OCI-LY7 (cell line): Measurements from ENCODE around the gene FRA10AC1. TPM values are rescaled to one million over a fixed set of nuclear protein-coding genes. Genes with fewer than 3 reads are reported as not detected.

Source experiments
- BruUV-seq: library from RNA; stranded (reverse); fragments of 400-500 nt; replicated peaks from 2 replicates; lab custom pipeline; 2021; lab: Mats Ljungman, UMichigan
- CTCF ChIA-PET: fragments of 300-600 bp; sonication (Branson Sonifier 250); formaldehyde crosslinking; loops from one replicate; lab custom pipeline; 2022; ENCODE audit warnings: antibody characterized with exemption; ENCODE audit not compliant: unreplicated experiment; lab: Charles Lee
- POLR2A ChIA-PET: fragments of 300-600 bp; sonication (Branson Sonifier 250); formaldehyde crosslinking; loops from one replicate; lab custom pipeline; 2022; ENCODE audit warnings: antibody characterized with exemption; lab: Charles Lee
- DNase-seq: peaks from one replicate; pipeline ENCODE4 v3.0.0-alpha.2; 2015; ENCODE audit warnings: low spot score
- H2AFZ ChIP-seq: fragments of 200-600 bp; sonication (generic), shearing (Covaris generic); 2 replicates; pipeline ENCODE4 v1.6.1; 2014; ENCODE audit warnings: mild to moderate bottlenecking, antibody characterized with exemption, low read length, moderate library complexity
- H3K27ac ChIP-seq: fragments of 200-600 bp; sonication (generic); 2 replicates; pipeline ENCODE4 v1.5.1; 2014; ENCODE audit warnings: mixed run types, low read depth, mild to moderate bottlenecking, moderate library complexity, low read length, inconsistent platforms; ENCODE audit not compliant: poor library complexity, severe bottlenecking
- H3K36me3 ChIP-seq: fragments of 200-600 bp; sonication (generic); 2 replicates; pipeline ENCODE4 v1.6.1; 2014; ENCODE audit warnings: mild to moderate bottlenecking, antibody characterized with exemption, low read length, moderate library complexity, mixed read lengths; ENCODE audit not compliant: insufficient read depth
- H3K4me1 ChIP-seq: fragments of 200-600 bp; sonication (generic); 2 replicates; pipeline ENCODE4 v1.5.1; 2014; ENCODE audit warnings: mild to moderate bottlenecking, low read length; ENCODE audit not compliant: insufficient read depth, poor library complexity, severe bottlenecking
- H3K4me2 ChIP-seq: fragments of 200-600 bp; sonication (generic); 2 replicates; pipeline ENCODE4 v1.6.1; 2014; ENCODE audit warnings: mild to moderate bottlenecking, low read length
- H3K4me3 ChIP-seq: fragments of 200-600 bp; sonication (generic); 2 replicates; pipeline ENCODE4 v1.5.1; 2014; ENCODE audit warnings: mild to moderate bottlenecking, low read depth, low read length; ENCODE audit not compliant: poor library complexity, severe bottlenecking
- H3K79me2 ChIP-seq: fragments of 200-600 bp; sonication (generic); 2 replicates; pipeline ENCODE4 v1.6.1; 2016; ENCODE audit warnings: low read depth, mild to moderate bottlenecking, low read length, moderate library complexity, mixed read lengths; ENCODE audit not compliant: insufficient read depth
- H3K9me2 ChIP-seq: fragments of 200-600 bp; sonication (generic); 2 replicates; pipeline ENCODE4 v1.6.1; 2016; ENCODE audit warnings: mild to moderate bottlenecking, low read length, mixed read lengths; ENCODE audit not compliant: insufficient read depth
- H3K9me3 ChIP-seq: fragments of 200-600 bp; sonication (generic); 2 replicates; pipeline ENCODE4 v1.6.1; 2014; ENCODE audit warnings: mild to moderate bottlenecking, mixed run types, low read length, mixed read lengths
- H4K20me1 ChIP-seq: fragments of 200-600 bp; sonication (generic); 2 replicates; pipeline ENCODE4 v1.6.1; 2014; ENCODE audit warnings: mild to moderate bottlenecking, antibody characterized with exemption, low read length, moderate library complexity, mixed read lengths; ENCODE audit not compliant: insufficient read depth
- CTCF ChIP-seq: fragments of 200-600 bp; sonication (generic); conservative IDR thresholded peaks from 2 replicates; pipeline ENCODE4 v1.5.1; 2014; ENCODE audit warnings: mild to moderate bottlenecking, antibody characterized with exemption, low read length, moderate library complexity, mixed read lengths
- EZH2phosphoT487 ChIP-seq: fragments of 200-600 bp; sonication (generic); IDR thresholded peaks from 2 replicates; pipeline ENCODE4 v1.6.1; 2018; ENCODE audit warnings: low read depth, borderline replicate concordance, mild to moderate bottlenecking, mixed run types, antibody characterized with exemption, low read length, moderate library complexity, mixed read lengths
- intact Hi-C: fragments of 100-400 bp; cut with micrococcal nuclease; formaldehyde crosslinking; loops from one replicate; pipeline ENCODE4 v1.10.0; 2022; ENCODE audit not compliant: unreplicated experiment
- total RNA-seq, 2 experiments: library from RNA; depleted of rRNA in 1 of 2; stranded (reverse); fragments of >200 nt in 1 of 2; shearing (Covaris generic) in 1 of 2; gene quantifications; 2 replicates each; pipeline ENCODE4 v1.2.3, GENCODE V29; 2014 to 2022

FRA10AC1 gene
- total RNA-seq, 2 experiments from 2014 or later, result 11.9 to 30.2 TPM

- Histone ChIP-seq H3K9me3 (no peaks in the 10 kb centered on the region), H4K20me1 (no peaks in the 10 kb centered on the region), H2AFZ (no peak overlapping the region), H3K27ac (no peak overlapping the region), H3K9me2 (no peaks in the 10 kb centered on the region), H3K4me3 (no peak overlapping the region), H3K36me3 (no peaks in the 10 kb centered on the region), H3K79me2 (no peaks in the 10 kb centered on the region), H3K4me2 (no peak overlapping the region), H3K4me1 (no peaks in the 10 kb centered on the region)
- no peak for DNase-seq
- CTCF ChIA-PET, result no interaction called here
- TF ChIP-seq CTCF (no peak), EZH2phosphoT487 (no peak)
- POLR2A ChIA-PET, result no interaction called here
- intact Hi-C loops, result no loop called here
- BruUV-seq, result no TSS peak
Measured at GRCh38 chr10:93751124-93751523, 48.7 kb upstream of the FRA10AC1 start.

DNA sequence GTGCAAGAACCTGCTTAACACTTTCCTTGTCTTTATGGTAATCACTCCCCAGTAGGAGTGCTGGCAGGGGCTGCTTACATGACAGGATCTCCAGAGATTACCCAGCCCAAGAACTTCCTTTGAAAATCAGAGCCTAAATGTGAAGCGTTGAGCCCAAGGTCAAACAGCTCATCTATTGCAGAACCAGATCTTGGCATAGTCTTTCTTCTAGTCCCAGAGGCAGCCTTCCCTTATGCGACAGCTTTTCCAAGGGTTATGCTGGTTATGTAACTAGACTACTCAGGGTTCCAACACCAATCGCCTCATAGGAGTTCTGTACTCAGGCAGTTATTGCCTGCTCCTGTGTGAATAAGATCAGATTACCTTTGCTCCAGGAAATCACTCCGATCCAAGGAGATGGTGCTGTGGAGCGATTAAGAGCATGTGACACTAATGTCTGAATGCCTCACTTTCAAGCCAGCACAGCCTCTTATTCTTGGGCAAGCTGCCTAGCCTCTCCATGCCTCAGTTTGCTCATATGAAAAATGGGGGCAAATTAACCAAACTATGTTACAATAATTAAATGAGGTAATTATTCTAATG lies 46.9 kb upstream of the FRA10AC1 start:
- DNase-seq, result no peak
- Histone ChIP-seq H3K4me3 (no peak overlapping the region), H3K36me3 (no peaks in the 10 kb centered on the region), H3K79me2 (no peaks in the 10 kb centered on the region), H3K9me3 (no peaks in the 10 kb centered on the region), H3K4me2 (no peak overlapping the region), H4K20me1 (no peaks in the 10 kb centered on the region), H2AFZ (no peak overlapping the region), H3K9me2 (no peaks in the 10 kb centered on the region), H3K4me1 (no peaks in the 10 kb centered on the region), H3K27ac (no peak overlapping the region)
- intact Hi-C loops, result loop anchor here (5.0 kb wide), 1 partner anchor 68 kb away; no protein-coding TSS in a partner anchor
- no TSS peak for BruUV-seq
- ChIA-PET POLR2A (no interaction called here), CTCF (no interaction called here)
- no peak for TF ChIP-seq CTCF
- no peak for TF ChIP-seq EZH2phosphoT487

DNA sequence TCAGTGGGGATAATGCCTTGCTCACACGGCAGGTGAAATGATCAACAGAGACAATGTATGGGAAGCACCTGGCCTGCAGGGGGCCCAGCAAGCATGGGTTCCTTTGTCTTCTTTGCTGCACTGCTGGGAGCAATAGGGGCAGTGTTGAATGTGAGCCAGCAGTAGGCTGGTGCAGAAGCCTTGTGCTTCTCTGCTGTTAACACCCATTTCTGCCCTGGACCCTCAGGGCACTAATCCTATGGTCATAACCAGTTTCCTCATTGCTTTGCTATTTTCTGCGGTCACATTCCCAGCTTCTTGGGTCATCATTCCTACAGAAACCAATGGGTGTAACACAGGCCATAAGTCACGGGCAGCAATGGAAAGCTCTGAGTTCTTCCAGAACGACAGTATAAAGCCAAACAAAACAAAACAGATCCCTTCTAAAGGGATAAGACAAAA lies 44.5 kb upstream of the FRA10AC1 start:
- Histone ChIP-seq H3K79me2 (no peaks in the 10 kb centered on the region), H3K4me1 (peaks cover 12% of the 10 kb centered on the region), H2AFZ (no peak overlapping the region), H3K4me3 (no peak overlapping the region), H3K36me3 (no peaks in the 10 kb centered on the region), H3K9me2 (no peaks in the 10 kb centered on the region), H3K9me3 (no peaks in the 10 kb centered on the region), H3K4me2 (no peak overlapping the region), H4K20me1 (no peaks in the 10 kb centered on the region), H3K27ac (no peak overlapping the region)
- TF ChIP-seq CTCF, result peak; percentile 74
- TF ChIP-seq EZH2phosphoT487, result no peak
- peak; percentile 45 for DNase-seq
- ChIA-PET POLR2A (interaction anchor here (0.6 to 0.8 kb wide), 4 partner anchors 8 to 1717 kb away, joined by 3 to 5 read pairs (median 4); no protein-coding TSS in a partner anchor), CTCF (no interaction called here)
- intact Hi-C loops, result loop anchor here (5.0 kb wide), 1 partner anchor 70 kb away; no protein-coding TSS in a partner anchor
- no TSS peak for BruUV-seq
